Tibial artery (tissue), 4 donors: ENCODE measurements around the gene PEMT.

Source experiments
- DNase-seq, 2 donors: peaks; one replicate each; pipeline ENCODE4 v3.0.0-alpha.2; 2019
- H3K27ac ChIP-seq, 2 donors: fragments of 200-600 bp; sonication (generic) in 1 of 2; 1 replicate in 1 of 2; 2 replicates in 1 of 2; pipeline ENCODE4 v1.5.1; 2018 to 2019; ENCODE audit warnings: mild to moderate bottlenecking in 1 of 2
- H3K27me3 ChIP-seq, 2 donors: fragments of 200-600 bp; sonication (generic) in 1 of 2; one replicate each; pipeline versions ENCODE4 v1.5.1 to v1.6.0; 2016 to 2019
- H3K36me3 ChIP-seq, 3 donors: fragments of 200-600 bp; sonication (generic) in 2 of 3; one replicate each; pipeline ENCODE4 v1.5.1; 2016 to 2019; ENCODE audit warnings: mild to moderate bottlenecking in 2 of 3
- H3K4me1 ChIP-seq, 4 donors: fragments of 200-600 bp; sonication (generic) in 2 of 4; 1 replicate in 3 of 4; 2 replicates in 1 of 4; pipeline ENCODE4 v1.5.1; 2016 to 2019
- H3K4me3 ChIP-seq, 2 donors: fragments of 200-600 bp; sonication (generic) in 1 of 2; 1 replicate in 1 of 2; 2 replicates in 1 of 2; pipeline ENCODE4 v1.5.1; 2018 to 2019; ENCODE audit warnings: mild to moderate bottlenecking in 2 of 2
- H3K9me3 ChIP-seq, 3 donors: fragments of 200-600 bp; sonication (generic) in 1 of 3; one replicate each; pipeline ENCODE4 v1.5.1; 2016 to 2019
- CTCF ChIP-seq, 2 experiments: fragments of 200-600 bp in 1 of 2; fragments of 450-650 bp in 1 of 2; IDR thresholded peaks; one replicate each; pipeline ENCODE4 v1.5.1; 2017 to 2019; ENCODE audit warnings: antibody characterized with exemption in 2 of 2, mild to moderate bottlenecking in 1 of 2, moderate library complexity in 1 of 2
- intact Hi-C: fragments of 100-400 bp; cut with DNase I; formaldehyde crosslinking; loops from one replicate; pipeline ENCODE4 v1.15.0; 2023; ENCODE audit warnings: low total_unique reads

Gene PEMT

GRCh38 chr17:17590141-17590751, 1.3 kb downstream of the PEMT start:
- no peak for TF ChIP-seq CTCF (IDR thresholded peaks at IDR 0.05)
- Histone ChIP-seq H3K4me1 (peaks cover 0 to 27% (median 20%) of the 10 kb centered on the region in 4 donors), H3K9me3 (no peaks in the 10 kb centered on the region), H3K4me3 (peak overlapping the region; percentile 62 to 69), H3K36me3 (no peaks in the 10 kb centered on the region), H3K27ac (peak overlapping the region in 1 of 2 donors; percentile 81), H3K27me3 (no peaks in the 10 kb centered on the region)
- DNase-seq: no peak
- intact Hi-C loops: loop anchor here (5.0 to 10.0 kb wide), 2 partner anchors 93 to 285 kb away; partner anchors contain the start of gene RASD1

GRCh38 chr17:17587614-17588337, 3.7 kb downstream of the PEMT start:
- H3K27ac ChIP-seq: no peak overlapping the region
- no peaks in the 10 kb centered on the region for H3K27me3 ChIP-seq
- intact Hi-C loops: no loop called here
- no peak overlapping the region for H3K4me3 ChIP-seq
- H3K36me3 ChIP-seq: no peaks in the 10 kb centered on the region
- no peak for TF ChIP-seq CTCF (IDR thresholded peaks at IDR 0.05)
- H3K4me1 ChIP-seq: peaks cover 0 to 21% (median 16%) of the 10 kb centered on the region in 4 donors
- DNase-seq: no peak
- no peaks in the 10 kb centered on the region for H3K9me3 ChIP-seq

- Histone ChIP-seq H3K4me3 (no peak overlapping the region), H3K27ac (no peak overlapping the region), H3K9me3 (no peaks in the 10 kb centered on the region), H3K27me3 (no peaks in the 10 kb centered on the region), H3K4me1 (no peaks in the 10 kb centered on the region), H3K36me3 (no peaks in the 10 kb centered on the region)
- no peak for DNase-seq
- TF ChIP-seq CTCF (IDR thresholded peaks at IDR 0.05): no peak
- intact Hi-C loops: no loop called here
Measured at GRCh38 chr17:17582372-17582771, 9.1 kb downstream of the PEMT start.

GRCh38 chr17:17581509-17581908, 10.0 kb downstream of the PEMT start:
- Histone ChIP-seq H3K4me1 (no peaks in the 10 kb centered on the region), H3K9me3 (no peaks in the 10 kb centered on the region), H3K36me3 (peaks cover 1 to 8% (median 2%) of the 10 kb centered on the region in 3 donors), H3K27ac (no peak overlapping the region), H3K27me3 (no peaks in the 10 kb centered on the region), H3K4me3 (no peak overlapping the region)
- no peak for TF ChIP-seq CTCF (IDR thresholded peaks at IDR 0.05)
- no peak for DNase-seq
- intact Hi-C loops: no loop called here

- no peak overlapping the region for H3K4me3 ChIP-seq
- no peak for TF ChIP-seq CTCF (IDR thresholded peaks at IDR 0.05)
- no peak overlapping the region for H3K27ac ChIP-seq
- H3K36me3 ChIP-seq: peaks cover 5 to 15% (median 8%) of the 10 kb centered on the region in 3 donors
- intact Hi-C loops: no loop called here
- H3K4me1 ChIP-seq: no peaks in the 10 kb centered on the region
- no peaks in the 10 kb centered on the region for H3K9me3 ChIP-seq
- DNase-seq: no peak
- no peaks in the 10 kb centered on the region for H3K27me3 ChIP-seq
Measured at GRCh38 chr17:17580662-17581470, 10.6 kb downstream of the PEMT start.
